ENCODE data around the gene DNAAF8. TPM values are rescaled to one million over a fixed set of nuclear protein-coding genes. Genes with fewer than 3 reads are reported as not detected.
A peak's percentile ranks its signal among the peaks of the same experiment; 100 is the strongest.

DNAAF8 gene
- polyA plus RNA-seq, 3 donors = 1.8 to 3.1 (median 2.1) TPM

DNA sequence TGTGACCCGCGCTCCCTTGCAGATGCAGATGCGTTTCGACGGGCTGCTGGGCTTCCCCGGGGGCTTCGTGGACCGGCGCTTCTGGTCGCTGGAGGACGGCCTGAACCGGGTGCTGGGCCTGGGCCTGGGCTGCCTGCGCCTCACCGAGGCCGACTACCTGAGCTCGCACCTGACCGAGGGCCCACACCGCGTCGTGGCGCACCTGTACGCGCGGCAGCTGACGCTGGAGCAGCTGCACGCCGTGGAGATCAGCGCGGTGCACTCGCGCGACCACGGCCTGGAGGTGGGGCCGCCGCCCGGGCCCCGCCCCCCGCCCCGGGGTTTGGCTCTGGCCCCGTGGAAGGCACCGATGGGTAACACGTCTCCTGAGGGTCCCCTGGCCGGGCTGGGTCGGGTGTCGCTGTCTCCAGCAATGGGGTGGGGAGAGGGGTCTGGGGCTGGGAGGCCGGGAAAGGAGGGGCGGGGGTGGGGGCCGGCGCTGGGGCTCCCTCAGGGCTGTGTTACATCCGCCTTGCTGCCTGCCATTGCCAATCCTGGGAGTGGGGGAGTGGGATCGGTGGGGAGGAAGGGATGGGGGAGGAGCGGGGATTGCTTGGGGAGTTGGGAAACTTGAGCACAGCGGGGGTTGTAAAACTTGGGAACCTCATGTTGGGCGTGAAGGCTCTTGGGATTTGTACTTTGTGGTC lies 40.2 kb upstream of the DNAAF8 start:
- peak in 6 of 11 donors; percentile 44 to 69 (median 67) for DNase-seq (ENCODE audit: extremely low read depth in 1 of 11, low read depth in 9 of 11, low spot score in 4 of 11)

DNA sequence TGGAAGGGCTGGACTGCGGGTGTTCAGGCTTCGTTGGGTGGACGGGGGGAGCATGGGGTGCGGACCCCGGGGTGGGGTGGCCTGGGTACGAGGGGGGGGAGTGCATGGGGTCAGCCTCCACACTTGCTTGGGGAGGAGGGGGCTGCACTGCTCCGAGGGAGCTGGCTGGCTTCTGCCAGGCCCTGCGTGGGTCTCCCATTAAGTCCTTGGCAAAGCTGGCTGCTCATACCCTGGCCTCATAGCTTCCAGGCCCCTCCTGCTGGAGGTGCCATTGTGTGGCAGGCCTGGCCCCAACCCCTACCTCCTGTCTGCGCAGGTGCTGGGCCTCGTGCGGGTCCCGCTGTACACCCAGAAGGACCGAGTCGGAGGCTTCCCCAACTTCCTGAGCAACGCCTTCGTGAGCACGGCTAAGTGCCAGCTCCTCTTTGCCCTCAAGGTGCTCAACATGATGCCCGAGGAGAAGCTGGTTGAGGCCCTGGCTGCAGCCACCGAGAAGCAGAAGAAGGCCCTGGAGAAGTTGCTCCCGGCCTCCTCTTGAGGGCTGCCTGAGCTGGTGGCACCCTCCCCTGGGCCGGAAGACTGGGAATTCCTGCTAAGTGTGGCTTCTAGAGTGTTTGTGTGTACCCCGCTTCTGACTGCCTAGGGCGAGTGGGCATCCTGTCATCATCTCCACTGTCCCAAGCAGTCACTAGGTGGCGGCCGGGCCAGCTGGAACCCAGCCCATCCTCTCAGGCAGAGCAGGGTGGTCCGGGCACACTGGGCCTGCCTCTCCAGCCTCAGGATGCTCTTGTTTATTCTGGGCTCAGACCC lies 39.5 kb upstream of the DNAAF8 start:
- no peak for DNase-seq (ENCODE audit: extremely low read depth in 1 of 11, low read depth in 9 of 11, low spot score in 4 of 11)

GRCh38 chr16:4695473-4696171 lies 38.7 kb upstream of the DNAAF8 start:
- DNase-seq (ENCODE audit: extremely low read depth in 1 of 11, low read depth in 9 of 11, low spot score in 4 of 11) = no peak

- no peak for DNase-seq (ENCODE audit: extremely low read depth in 1 of 11, low read depth in 9 of 11, low spot score in 4 of 11)
These were observed 38.0 kb upstream of the DNAAF8 start for GRCh38 chr16:4696172-4696904.

DNA sequence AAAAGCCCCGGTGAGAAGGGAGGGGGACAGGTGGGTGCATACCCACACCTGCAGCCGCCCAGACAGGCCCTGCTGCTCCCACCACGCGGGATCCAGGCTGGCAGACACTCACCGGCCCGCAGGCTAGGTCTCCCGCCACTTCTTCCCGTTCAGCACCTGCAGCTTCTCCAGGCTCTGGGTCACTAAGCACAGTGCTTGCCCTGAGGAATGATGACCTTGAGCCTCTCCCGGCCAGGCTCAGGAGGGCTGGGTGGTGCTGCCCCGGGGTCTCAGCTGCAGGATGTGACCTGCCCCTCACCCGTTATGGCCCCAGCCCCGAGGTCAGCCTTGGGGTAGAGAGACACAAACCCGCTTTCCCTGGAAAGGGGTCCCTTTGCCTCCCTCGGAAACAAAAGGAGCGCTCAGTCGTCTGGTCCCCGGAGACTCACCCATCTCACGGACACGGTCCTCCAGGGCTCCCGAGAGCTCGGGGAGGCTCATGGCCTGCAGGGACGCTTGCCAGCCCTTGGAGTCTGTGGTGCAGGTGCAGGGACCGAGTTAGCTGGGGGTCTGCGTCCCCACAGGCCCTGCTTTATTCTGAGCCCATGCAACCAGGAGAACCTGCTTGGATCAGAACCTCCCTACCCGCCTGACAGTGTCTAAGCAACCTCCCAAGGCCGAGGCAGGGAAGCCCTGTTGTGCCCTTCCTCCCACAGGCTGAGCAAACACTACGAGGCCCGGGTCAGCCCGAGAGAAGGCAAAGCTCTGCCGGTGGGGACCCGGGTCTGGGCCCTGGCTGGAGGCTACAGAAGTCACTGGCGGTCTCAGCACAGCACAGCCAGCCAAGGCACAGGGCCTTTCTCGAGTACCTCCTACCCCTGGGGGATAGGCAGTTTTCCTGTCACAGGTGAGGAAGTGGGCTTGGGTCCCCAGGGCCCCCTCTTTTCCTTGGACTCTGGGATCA lies 37.2 kb upstream of the DNAAF8 start:
- DNase-seq (ENCODE audit: extremely low read depth in 1 of 11, low read depth in 9 of 11, low spot score in 4 of 11) = no peak

- DNase-seq (ENCODE audit: extremely low read depth in 1 of 11, low read depth in 9 of 11, low spot score in 4 of 11) = no peak
These were observed 36.5 kb upstream of the DNAAF8 start for GRCh38 chr16:4697848-4698291.

DNA sequence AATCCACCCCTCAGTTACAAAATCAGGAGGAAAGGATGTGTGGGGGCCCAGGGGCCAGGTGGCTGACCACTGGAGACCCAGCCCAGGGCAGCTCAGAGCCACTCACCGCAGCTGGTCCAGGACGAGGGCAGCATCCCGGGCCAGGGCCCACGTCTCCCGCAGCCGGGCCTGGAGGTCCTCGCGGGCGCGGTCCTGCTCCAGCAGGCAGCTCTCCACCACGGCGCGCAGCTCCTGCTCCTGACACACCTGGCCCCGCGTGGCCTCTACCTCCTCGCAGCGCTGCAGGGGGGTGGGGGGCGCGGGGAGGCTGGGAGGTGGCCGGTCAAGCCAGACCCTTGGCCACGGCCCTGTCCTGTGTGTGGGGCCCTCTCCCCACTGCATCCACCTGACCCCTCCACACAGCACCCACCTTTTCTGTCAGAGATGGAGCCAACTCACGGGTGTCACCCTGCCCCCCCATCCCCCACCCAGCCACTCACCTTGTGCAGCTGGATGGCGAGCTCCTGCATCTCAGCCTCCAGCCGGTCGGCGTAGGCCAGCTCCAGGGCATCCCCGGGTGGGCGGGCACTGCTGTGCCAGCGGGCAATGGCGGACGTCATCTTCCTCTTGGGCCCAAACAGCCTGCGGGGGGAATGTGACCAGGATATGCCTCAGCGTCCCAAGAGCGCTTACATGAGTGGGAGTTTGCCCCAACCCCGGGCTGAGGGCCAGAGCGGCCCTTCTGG lies 35.9 kb upstream of the DNAAF8 start:
- no peak for DNase-seq (ENCODE audit: extremely low read depth in 1 of 11, low read depth in 9 of 11, low spot score in 4 of 11)

DNA sequence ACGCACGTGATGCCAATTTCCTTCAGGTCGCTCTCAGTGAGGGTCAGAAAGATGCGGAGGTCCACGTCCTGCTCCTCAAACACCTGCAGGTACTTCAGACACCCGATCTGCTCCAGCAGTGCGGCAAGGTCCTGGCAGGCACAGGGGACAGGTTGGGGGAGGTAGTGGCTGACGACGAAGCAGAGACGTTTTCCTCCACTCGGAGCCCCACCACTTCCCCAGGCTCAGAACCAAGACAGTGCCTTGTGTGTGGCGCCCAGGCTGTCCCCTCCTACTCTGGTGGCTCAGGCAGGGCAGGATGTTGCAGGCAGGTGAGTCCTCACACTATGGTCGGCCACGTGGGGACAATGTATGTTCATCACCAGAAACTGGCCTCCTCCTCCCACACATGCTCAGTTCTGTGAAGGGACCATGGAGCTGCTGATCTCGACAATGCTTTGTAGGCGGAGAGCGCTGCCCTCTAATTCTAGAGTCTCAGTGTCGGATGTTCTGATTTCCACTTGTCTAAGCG lies 35.2 kb upstream of the DNAAF8 start:
- DNase-seq (ENCODE audit: extremely low read depth in 1 of 11, low read depth in 9 of 11, low spot score in 4 of 11) = no peak

DNA sequence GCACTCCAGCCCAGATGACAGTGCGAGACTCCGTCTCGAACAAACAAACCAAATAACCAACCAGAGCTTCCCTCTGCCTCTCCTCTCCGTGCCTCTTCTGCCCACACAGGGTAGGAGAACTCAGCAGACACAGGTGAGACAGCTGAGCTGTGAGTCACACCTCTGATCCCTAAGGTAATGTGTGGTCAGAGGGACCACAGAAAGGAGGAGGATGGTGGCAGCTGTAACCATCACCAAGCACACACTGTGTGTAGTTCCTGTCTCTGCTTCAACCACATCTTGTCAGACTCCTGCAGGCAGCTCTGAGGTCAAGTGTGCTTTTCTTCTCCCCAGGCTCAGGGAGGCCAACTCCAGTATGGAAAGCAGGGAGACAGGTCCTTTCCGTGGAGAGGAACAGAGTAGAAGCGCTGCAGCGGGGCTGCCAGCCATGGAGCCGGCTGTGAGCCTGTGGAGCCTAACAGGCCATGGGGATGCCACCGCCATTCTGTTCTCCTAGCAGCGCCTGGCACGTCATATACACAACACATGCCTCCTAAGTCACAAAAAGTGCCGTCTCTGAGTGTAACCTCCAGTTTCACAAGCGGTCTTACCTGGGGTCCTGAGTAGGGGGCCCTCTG lies 33.8 kb upstream of the DNAAF8 start:
- no peak for DNase-seq (ENCODE audit: extremely low read depth in 1 of 11, low read depth in 9 of 11, low spot score in 4 of 11)

- DNase-seq (ENCODE audit: extremely low read depth in 1 of 11, low read depth in 9 of 11, low spot score in 4 of 11) = no peak
These were observed 33.2 kb upstream of the DNAAF8 start for GRCh38 chr16:4700997-4701743.

GRCh38 chr16:4701791-4702465 lies 32.4 kb upstream of the DNAAF8 start:
- DNase-seq (ENCODE audit: extremely low read depth in 1 of 11, low read depth in 9 of 11, low spot score in 4 of 11) = no peak

- DNase-seq (ENCODE audit: extremely low read depth in 1 of 11, low read depth in 9 of 11, low spot score in 4 of 11) = no peak
These were observed 31.9 kb upstream of the DNAAF8 start for GRCh38 chr16:4702466-4702808.

DNA sequence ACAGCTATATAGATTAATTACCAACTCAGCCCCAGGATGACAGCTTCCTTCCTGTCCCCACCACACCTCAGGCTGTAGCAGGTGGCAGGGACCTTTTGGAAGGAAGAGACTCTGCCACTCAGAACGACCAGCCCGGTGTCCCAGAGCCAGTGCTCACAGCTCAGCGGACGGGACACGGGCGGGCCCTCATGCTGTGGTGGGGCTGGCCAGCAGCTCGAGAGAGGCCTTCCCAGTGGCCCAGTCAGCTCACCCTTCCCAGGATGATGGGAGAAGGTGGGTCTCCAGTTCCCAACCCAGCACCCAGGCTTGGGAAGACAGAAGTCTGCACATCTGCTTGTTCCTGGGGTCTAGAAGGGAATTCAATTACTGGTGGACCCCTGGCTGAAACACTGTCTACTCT lies 30.4 kb upstream of the DNAAF8 start:
- no peak for DNase-seq (ENCODE audit: extremely low read depth in 1 of 11, low read depth in 9 of 11, low spot score in 4 of 11)

GRCh38 chr16:4704491-4704890 lies 29.8 kb upstream of the DNAAF8 start:
- DNase-seq (ENCODE audit: extremely low read depth in 1 of 11, low read depth in 9 of 11, low spot score in 4 of 11) = no peak

DNA sequence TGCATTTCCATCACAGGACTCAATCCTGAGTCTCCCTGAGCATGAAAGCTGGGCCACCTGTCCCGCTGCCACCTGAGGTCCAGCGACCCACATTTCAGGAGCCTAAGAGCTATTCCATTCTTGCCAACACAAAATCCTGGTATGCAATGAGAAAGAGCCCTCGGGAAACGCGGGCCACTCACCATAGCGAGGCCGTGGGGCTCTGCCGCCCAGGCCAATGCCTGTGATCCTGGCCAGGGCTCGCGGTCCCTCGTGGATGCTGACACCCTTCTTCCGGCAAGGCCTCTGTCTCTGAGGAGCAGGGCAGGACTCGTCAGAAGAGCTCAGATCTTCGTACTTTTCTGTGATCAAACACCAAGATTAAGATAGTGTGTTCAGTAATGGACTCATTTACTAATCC lies 29.4 kb upstream of the DNAAF8 start:
- no peak for DNase-seq (ENCODE audit: extremely low read depth in 1 of 11, low read depth in 9 of 11, low spot score in 4 of 11)

DNA sequence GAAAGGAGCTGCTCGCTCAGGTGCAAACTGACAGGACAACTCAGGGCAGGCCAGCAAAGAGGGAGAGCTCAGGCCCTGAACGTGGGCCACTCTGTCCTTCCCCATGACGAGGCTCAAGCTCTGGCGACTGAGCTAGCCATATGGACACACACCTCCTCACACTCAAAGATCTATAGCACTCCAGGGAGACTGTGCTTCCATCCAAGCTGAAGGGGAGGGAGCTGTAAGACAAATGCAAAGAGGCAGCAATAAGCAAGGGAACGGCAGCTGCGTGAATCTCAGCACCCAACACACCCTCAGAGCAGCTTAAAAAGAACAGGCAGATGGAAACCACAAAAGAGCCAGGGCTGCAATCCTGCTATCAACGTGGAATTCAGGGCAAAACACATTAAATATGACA lies 27.5 kb upstream of the DNAAF8 start:
- DNase-seq (ENCODE audit: extremely low read depth in 1 of 11, low read depth in 9 of 11, low spot score in 4 of 11) = no peak
